Epithelial cell of proximal tubule (primary cell): ENCODE results near the gene TTN. TPM values are rescaled to one million over a fixed set of nuclear protein-coding genes. Genes with fewer than 3 reads are reported as not detected.
A peak's percentile ranks its signal among the peaks of the same experiment; 100 is the strongest.

Experiments used
- DNase-seq: peaks from one replicate; pipeline ENCODE4 v3.0.0-alpha.2; 2011; ENCODE audit warnings: low read depth
- H3K4me3 ChIP-seq: 2 replicates; pipeline ENCODE4 v1.5.1; 2011; ENCODE audit warnings: low read depth, mild to moderate bottlenecking, low read length
- CTCF ChIP-seq: conservative IDR thresholded peaks from 2 replicates; pipeline ENCODE4 v1.5.1; 2012; ENCODE audit warnings: low read depth, mild to moderate bottlenecking, low read length
- total RNA-seq: library from RNA; depleted of rRNA; stranded (reverse); fragments of >200 nt; gene quantifications from 2 replicates; pipeline ENCODE4 v1.2.3, GENCODE V29; 2015

The TTN gene
- total RNA-seq, 1 donor from 2014 or later = 0.12 TPM

GRCh38 chr2:178584666-178585065 is 222.6 kb downstream of the TTN start:
- H3K4me3 ChIP-seq = no peak overlapping the region

GRCh38 chr2:178579006-178579405 is 228.2 kb downstream of the TTN start:
- no peak overlapping the region for H3K4me3 ChIP-seq
- no peak for DNase-seq
- no peak for TF ChIP-seq CTCF

More at GRCh38 chr2:178584666-178585065, 222.6 kb downstream of the TTN start:
- DNase-seq = no peak
- TF ChIP-seq CTCF = no peak

GRCh38 chr2:178574789-178575188 is 232.4 kb downstream of the TTN start:
- DNase-seq = no peak
- no peak for TF ChIP-seq CTCF
- no peak overlapping the region for H3K4me3 ChIP-seq

- DNase-seq = no peak
- H3K4me3 ChIP-seq = no peak overlapping the region
- no peak for TF ChIP-seq CTCF
Measured at GRCh38 chr2:178568227-178568626, 239.0 kb downstream of the TTN start.

- peak; percentile 81 for DNase-seq
- TF ChIP-seq CTCF = no peak
Measured at GRCh38 chr2:178553047-178553446, 254.2 kb downstream of the TTN start.

GRCh38 chr2:178550352-178550751 is 256.9 kb downstream of the TTN start:
- TF ChIP-seq CTCF = no peak
- no peak for DNase-seq
- H3K4me3 ChIP-seq = no peak overlapping the region

More at GRCh38 chr2:178553047-178553446, 254.2 kb downstream of the TTN start:
- no peak overlapping the region for H3K4me3 ChIP-seq

GRCh38 chr2:178542569-178542968 is 264.7 kb downstream of the TTN start:
- no peak for TF ChIP-seq CTCF
- no peak overlapping the region for H3K4me3 ChIP-seq
- no peak for DNase-seq
